Measurements from ENCODE around the gene ROBO1. TPM values are rescaled to one million over a fixed set of nuclear protein-coding genes. Genes with fewer than 3 reads are reported as not detected.

The ROBO1 gene
- total RNA-seq, 4 donors from 2014 or later = 12.3 to 112 (median 27.1) TPM

DNA sequence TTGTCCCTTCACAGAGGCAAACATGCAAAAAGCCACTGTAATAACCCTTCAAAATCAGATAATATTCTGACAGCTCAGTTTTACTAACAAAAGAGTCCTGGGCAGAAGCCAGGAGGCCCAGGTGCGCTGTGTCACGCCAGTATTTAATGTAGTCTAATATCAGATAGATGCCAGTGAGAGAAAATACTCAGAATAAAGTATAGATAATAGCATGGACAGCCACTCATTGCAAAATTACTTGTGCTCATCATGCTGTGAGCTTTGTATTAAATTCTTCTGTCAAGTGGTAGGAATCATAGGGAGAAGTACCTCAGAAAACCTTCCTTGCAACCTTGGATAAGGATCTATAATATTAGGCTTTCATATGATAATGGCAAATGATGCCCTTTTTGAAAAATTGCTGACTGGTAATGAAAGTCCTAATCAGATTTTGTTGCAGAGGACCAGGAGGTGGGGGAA, 1154.3 kb downstream of the ROBO1 start:
- DNase-seq = no peak
- Histone ChIP-seq H3K4me1 (no peaks in the 10 kb centered on the region), H3K27me3 (no peaks in the 10 kb centered on the region), H3K9me3 (no peaks in the 10 kb centered on the region), H3K27ac (no peak overlapping the region), H3K36me3 (no peaks in the 10 kb centered on the region), H3K4me3 (no peak overlapping the region)
- intact Hi-C loops (cut with DNase I; ENCODE audit: low total_unique reads) = no loop called here
- TF ChIP-seq POLR2A (IDR thresholded peaks at IDR 0.05) = no peak
- TF ChIP-seq, protein P1, sequence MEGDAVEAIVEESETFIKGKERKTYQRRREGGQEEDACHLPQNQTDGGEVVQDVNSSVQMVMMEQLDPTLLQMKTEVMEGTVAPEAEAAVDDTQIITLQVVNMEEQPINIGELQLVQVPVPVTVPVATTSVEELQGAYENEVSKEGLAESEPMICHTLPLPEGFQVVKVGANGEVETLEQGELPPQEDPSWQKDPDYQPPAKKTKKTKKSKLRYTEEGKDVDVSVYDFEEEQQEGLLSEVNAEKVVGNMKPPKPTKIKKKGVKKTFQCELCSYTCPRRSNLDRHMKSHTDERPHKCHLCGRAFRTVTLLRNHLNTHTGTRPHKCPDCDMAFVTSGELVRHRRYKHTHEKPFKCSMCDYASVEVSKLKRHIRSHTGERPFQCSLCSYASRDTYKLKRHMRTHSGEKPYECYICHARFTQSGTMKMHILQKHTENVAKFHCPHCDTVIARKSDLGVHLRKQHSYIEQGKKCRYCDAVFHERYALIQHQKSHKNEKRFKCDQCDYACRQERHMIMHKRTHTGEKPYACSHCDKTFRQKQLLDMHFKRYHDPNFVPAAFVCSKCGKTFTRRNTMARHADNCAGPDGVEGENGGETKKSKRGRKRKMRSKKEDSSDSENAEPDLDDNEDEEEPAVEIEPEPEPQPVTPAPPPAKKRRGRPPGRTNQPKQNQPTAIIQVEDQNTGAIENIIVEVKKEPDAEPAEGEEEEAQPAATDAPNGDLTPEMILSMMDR (IDR thresholded peaks at IDR 0.05) = no peak

DNA sequence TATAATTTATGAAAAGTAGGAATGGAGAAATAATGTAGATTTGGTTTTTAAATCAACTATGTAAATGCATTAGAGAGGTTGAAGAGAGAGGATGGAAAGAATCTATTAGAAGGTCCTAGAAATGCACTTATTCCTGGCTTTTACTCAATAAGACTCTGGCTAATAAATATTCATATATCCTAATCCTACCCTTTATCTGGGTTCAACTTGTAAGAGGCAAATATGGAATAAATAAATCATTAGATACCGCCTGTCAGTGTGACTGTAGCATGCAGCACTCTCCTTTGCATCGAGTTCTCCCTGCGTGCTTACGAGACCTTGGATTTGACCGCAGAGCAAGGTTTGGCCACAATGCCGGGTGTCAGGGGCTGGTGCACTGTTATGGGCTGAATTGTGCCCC, 1156.5 kb downstream of the ROBO1 start:
- no peaks in the 10 kb centered on the region for H3K27me3 ChIP-seq
- H3K9me3 ChIP-seq = no peaks in the 10 kb centered on the region
- no peak for TF ChIP-seq POLR2A (IDR thresholded peaks at IDR 0.05)
- TF ChIP-seq, protein P1 (IDR thresholded peaks at IDR 0.05) = no peak
- intact Hi-C loops (cut with DNase I; ENCODE audit: low total_unique reads) = no loop called here
- H3K4me3 ChIP-seq = no peak overlapping the region
- DNase-seq = no peak
- no peaks in the 10 kb centered on the region for H3K36me3 ChIP-seq
- no peaks in the 10 kb centered on the region for H3K4me1 ChIP-seq
- no peak overlapping the region for H3K27ac ChIP-seq

DNA sequence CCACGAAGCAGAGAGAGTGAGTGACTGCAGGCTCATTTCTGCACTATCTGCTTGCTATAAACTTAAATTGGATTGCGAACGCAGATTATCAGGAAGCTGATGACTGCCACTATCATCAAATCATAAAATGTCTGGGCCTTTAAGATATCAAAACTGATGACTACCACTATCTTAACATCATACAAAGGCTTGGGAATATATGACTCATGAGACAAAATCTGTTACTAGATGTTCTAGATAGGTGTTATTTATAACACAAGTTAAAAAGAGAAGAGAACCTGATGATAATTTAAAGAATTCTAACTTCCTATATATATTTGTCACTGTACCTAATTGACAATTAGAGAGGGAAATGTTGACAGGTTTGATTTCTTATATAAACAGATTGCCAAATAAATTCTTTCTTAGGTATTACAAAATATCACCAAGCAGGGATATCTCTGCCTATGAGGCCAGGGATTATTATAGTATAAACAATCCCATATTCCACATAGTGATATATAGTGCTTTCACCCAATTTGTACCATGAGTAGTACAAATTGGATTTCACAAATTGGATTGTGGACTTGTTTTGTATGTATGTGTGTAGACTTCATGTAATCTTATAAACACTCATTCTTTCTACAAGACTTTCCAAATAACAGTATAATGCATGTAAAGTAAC, 1157.2 kb downstream of the ROBO1 start:
- Histone ChIP-seq H3K9me3 (no peaks in the 10 kb centered on the region), H3K36me3 (no peaks in the 10 kb centered on the region), H3K4me1 (no peaks in the 10 kb centered on the region), H3K4me3 (no peak overlapping the region), H3K27me3 (no peaks in the 10 kb centered on the region), H3K27ac (no peak overlapping the region)
- intact Hi-C loops (cut with DNase I; ENCODE audit: low total_unique reads) = no loop called here
- DNase-seq = no peak
- TF ChIP-seq, protein P1 (IDR thresholded peaks at IDR 0.05) = no peak
- TF ChIP-seq POLR2A (IDR thresholded peaks at IDR 0.05) = no peak

DNA sequence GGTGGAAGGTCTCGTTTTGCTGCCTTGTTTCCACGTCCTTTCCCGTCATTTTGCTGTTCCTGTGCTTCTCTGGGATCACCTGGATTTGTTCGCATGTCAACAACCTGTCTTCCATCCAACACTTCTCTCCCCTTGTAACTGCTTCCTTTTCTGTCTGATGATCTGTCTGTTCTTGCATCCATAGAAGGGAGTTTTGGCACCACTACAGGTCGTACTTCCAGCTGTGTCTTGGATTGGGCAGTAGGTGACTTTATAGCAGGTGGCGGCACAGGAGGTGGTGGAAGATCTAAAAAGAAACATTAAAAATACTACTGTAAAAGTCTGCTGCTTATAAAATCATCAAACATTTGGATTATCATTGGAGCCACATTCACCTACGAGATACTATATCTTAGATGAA, 1161.0 kb downstream of the ROBO1 start:
- H3K27ac ChIP-seq = no peak overlapping the region
- no peak for DNase-seq

DNA sequence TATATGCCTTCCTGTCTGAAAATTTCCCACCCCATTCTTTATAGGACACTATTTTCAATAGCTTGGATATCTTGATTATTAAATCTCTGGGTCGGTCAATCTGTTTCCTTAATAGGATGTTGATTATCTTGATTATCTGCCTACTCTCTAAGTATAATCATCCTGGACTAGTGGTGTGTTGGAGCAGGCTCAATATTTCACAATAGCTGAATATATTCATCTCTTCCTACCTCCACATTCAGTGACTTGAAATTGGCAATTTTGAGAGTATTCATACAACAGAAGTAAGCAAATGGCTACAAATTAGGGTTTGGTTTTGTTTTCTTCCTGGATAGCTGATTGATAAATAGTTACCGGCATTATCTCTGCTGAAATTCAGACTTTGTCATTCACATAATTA, 1162.6 kb downstream of the ROBO1 start:
- Histone ChIP-seq H3K4me3 (no peak overlapping the region), H3K27ac (no peak overlapping the region)
- no peak for TF ChIP-seq POLR2A (IDR thresholded peaks at IDR 0.05)
- TF ChIP-seq, protein P1 (IDR thresholded peaks at IDR 0.05) = no peak

More for the DNA sequence above, 1161.0 kb downstream of the ROBO1 start:
- H3K36me3 ChIP-seq = no peaks in the 10 kb centered on the region
- no peak for TF ChIP-seq POLR2A (IDR thresholded peaks at IDR 0.05)
- TF ChIP-seq, protein P1 (IDR thresholded peaks at IDR 0.05) = no peak
- H3K27me3 ChIP-seq = no peaks in the 10 kb centered on the region
- H3K4me1 ChIP-seq = no peaks in the 10 kb centered on the region
- intact Hi-C loops (cut with DNase I; ENCODE audit: low total_unique reads) = no loop called here
- no peak overlapping the region for H3K4me3 ChIP-seq
- no peaks in the 10 kb centered on the region for H3K9me3 ChIP-seq

More for the DNA sequence above, 1162.6 kb downstream of the ROBO1 start:
- no peaks in the 10 kb centered on the region for H3K27me3 ChIP-seq
- no peaks in the 10 kb centered on the region for H3K4me1 ChIP-seq
- no peaks in the 10 kb centered on the region for H3K9me3 ChIP-seq
- intact Hi-C loops (cut with DNase I; ENCODE audit: low total_unique reads) = no loop called here
- no peak for DNase-seq
- no peaks in the 10 kb centered on the region for H3K36me3 ChIP-seq
